ENCODE results near the gene AKAP5. TPM values are rescaled to one million over a fixed set of nuclear protein-coding genes. Genes with fewer than 3 reads are reported as not detected.
A peak's percentile ranks its signal among the peaks of the same experiment; 100 is the strongest.

AKAP5 gene
- total RNA-seq, 2 donors from 2014 or later: 1.4 to 1.8 TPM

DNA sequence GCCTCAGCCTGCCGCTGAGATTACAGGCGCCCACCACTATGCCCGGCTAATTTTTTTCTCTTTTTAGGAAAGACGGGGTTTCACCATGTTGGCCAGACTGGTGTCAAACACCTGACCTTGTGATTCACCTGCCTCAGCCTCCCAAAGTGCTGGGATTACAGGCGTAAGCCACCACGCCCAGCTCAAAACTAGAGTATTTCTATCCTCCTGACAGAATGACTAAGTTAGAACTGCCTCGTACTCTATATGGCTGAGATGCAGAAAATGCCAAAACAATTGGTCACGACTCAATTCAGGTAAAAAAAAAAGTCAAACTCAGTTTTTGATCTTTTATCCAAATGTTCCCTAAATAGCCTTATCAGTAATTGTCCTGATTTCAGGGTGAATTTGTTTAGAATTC lies 11.1 kb downstream of the AKAP5 start:
- Mint-ChIP-seq H3K9me3 (no peaks in the 10 kb centered on the region), H3K36me3 (peaks cover 0 to 4% of the 10 kb centered on the region in 2 donors), H3K27ac (no peak overlapping the region)
- no peak for DNase-seq (ENCODE audit: low spot score in 2 of 2)
- ATAC-seq: peak; percentile 65 to 85

DNA sequence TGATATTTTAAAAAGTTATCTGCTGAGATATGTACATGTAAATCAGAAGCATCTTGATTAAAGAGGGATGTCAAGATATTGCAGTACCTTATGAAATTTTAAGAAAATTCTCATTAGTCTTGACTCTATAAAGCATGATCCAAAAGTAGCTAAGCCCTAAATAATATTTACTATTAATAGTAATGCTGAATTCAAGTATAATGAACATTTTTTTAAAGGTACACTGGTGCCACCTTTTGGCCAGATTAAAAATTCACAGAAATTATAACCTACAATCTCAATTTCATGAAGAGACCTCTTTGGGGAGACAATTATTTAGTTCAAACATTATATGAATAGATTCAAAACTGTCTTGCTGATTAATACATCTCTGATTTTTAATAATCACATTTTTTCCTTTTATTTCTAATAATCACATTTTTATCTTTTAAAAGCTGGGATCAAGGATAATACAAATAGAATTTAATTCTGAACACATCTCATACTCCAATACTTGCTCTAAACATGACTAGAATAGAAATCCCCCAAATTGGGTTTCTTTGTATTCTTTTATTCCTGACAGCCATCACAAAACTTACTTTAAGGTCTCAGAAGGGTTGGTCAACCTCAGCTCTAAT lies 13.4 kb downstream of the AKAP5 start:
- no peak overlapping the region for H3K27ac Mint-ChIP-seq
- H3K9me3 Mint-ChIP-seq: no peaks in the 10 kb centered on the region
- ATAC-seq (no peak), DNase-seq (ENCODE audit: low spot score in 2 of 2) (no peak)
- H3K36me3 Mint-ChIP-seq: peaks cover 0 to 4% of the 10 kb centered on the region in 2 donors

DNA sequence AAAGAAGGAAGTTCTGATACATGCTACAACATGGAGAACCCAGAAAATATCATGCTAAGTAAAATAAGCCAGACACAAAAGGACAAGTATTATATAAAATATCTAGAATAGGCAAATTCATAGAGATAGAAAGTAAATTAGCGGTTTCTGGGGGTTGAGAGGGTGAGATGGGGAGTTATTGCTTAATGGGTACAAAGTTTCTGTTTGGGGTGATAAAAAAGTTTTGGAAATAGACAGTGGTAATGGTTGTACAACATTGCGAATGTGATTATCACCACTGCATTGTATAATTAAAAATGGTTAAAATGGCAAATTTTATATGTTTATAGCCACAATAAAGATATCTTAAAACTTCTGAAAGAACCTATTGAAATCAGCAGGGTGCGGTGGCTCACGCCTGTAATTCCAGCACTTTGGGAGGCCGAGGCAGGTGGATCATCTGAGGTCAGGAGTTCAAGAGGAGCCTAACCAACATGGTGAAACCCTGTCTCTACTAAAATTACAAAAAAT lies 23.3 kb downstream of the AKAP5 start:
- Mint-ChIP-seq H3K9me3 (no peaks in the 10 kb centered on the region), H3K36me3 (peaks cover 5 to 22% of the 10 kb centered on the region in 2 donors), H3K27ac (no peak overlapping the region)
- ATAC-seq: no peak
- no peak for DNase-seq (ENCODE audit: low spot score in 2 of 2)

DNA sequence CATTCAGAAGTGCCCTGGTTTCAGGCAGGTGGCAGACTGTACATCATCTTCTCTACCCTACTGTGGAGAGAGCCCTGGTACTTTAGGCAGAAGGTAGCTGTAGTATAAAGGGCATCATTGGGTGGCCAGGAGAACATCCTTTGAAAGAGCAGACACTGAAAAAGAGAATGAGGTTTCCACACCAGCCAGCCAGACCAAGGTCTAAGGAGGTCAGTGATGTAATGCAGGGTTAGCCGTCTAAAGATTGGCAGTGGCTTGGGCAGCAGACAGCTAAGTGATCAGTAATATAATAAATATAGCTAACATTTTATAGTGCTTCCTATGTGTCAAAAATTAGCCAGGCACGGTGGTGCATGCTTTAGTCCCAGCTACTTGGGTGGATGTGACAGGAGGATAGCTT lies 26.3 kb downstream of the AKAP5 start:
- no peak for DNase-seq (ENCODE audit: low spot score in 2 of 2)
- Mint-ChIP-seq H3K36me3 (peaks cover 5 to 30% of the 10 kb centered on the region in 2 donors), H3K27ac (no peak overlapping the region), H3K9me3 (no peaks in the 10 kb centered on the region)
- no peak for ATAC-seq

DNA sequence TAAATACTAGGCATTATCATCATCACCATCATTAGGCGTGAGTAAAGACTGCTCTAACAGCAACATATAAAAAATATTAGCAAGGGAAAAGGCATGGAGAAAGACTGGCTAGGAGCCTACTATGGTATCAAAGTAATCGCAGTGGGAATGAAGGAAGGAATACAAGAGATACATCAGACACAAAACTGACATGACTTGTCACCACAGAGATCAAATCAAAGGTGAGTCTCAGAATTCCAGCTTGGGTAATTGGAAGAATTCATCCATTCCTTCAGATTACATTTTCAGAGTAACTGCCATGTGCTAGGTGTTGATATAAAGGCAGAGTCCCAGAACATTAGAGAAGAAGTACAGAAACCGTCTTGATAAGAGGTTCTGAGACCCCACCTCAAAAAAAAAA lies 28.2 kb downstream of the AKAP5 start:
- Mint-ChIP-seq H3K27ac (peak overlapping the region; percentile 24 to 53), H3K9me3 (no peaks in the 10 kb centered on the region), H3K36me3 (peaks cover under 1 to 34% of the 10 kb centered on the region in 2 donors)
- no peak for DNase-seq (ENCODE audit: low spot score in 2 of 2)
- ATAC-seq: no peak

DNA sequence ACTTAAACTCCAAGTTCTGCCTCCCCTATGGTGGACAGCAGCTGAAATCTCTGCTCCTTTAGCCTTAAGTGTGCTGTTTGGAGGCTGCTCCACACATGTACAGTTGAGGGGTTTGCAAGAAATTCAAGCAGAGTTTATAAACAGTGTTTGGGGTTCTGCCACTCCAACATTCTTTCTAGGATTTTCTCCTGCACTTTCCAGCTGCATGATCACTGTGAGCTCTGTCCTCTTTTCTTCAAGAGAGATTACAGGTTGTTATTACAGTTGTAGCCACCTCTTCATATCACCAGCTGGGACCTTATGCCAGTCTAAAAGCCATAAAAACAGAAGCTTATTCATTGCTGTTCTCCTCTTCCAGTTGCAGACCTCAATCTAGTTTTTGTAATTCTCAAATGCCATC lies 30.0 kb downstream of the AKAP5 start:
- H3K36me3 Mint-ChIP-seq: peaks cover 5 to 40% of the 10 kb centered on the region in 2 donors
- DNase-seq (ENCODE audit: low spot score in 2 of 2) (no peak), ATAC-seq (no peak)
- peak overlapping the region; percentile 19 to 39 for H3K27ac Mint-ChIP-seq
- no peaks in the 10 kb centered on the region for H3K9me3 Mint-ChIP-seq

DNA sequence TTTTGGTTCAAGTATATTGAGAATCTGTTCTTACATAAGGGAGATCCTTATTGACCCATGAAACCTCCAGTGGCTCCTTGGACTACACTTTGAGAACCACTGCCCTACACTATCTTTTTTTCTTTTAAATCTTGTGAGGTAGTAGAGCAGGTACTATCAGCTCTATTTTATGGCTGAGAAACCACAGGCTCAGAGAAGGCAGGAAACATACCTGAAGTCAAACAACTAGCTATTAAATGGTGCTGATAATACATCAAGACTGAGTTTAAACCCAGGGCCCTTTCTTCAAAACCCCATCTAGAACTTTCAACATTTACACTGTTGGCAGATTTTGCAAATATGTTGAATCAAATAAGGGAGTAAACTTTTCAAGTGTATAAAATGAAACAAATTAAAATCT lies 31.5 kb downstream of the AKAP5 start:
- H3K9me3 Mint-ChIP-seq: no peaks in the 10 kb centered on the region
- no peak for DNase-seq (ENCODE audit: low spot score in 2 of 2)
- no peak for ATAC-seq
- H3K27ac Mint-ChIP-seq: no peak overlapping the region
- H3K36me3 Mint-ChIP-seq: peaks cover 12 to 48% of the 10 kb centered on the region in 2 donors

DNA sequence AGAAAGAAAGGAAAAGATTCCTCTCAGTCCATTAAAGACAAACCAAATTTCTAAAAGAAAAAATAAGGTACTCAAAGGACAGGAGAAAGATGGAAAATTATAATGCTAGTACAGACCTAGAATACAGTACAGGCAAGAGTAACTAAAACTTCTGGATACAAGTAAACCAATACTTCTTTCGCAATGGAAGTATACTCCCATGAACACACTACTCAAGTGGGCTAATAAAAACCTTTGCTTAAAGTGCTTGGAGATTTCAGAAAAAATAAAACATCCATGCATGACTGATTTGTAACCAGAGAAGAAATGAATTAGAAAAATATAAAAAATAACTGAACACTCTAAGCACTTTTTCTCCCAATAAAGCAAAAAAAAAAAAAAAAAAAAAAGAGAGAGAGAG lies 34.8 kb downstream of the AKAP5 start:
- ATAC-seq (no peak), DNase-seq (ENCODE audit: low spot score in 2 of 2) (no peak)
- H3K36me3 Mint-ChIP-seq: peaks cover 27 to 50% of the 10 kb centered on the region in 2 donors
- no peaks in the 10 kb centered on the region for H3K9me3 Mint-ChIP-seq
- H3K27ac Mint-ChIP-seq: peak overlapping the region; percentile 89 to 98

DNA sequence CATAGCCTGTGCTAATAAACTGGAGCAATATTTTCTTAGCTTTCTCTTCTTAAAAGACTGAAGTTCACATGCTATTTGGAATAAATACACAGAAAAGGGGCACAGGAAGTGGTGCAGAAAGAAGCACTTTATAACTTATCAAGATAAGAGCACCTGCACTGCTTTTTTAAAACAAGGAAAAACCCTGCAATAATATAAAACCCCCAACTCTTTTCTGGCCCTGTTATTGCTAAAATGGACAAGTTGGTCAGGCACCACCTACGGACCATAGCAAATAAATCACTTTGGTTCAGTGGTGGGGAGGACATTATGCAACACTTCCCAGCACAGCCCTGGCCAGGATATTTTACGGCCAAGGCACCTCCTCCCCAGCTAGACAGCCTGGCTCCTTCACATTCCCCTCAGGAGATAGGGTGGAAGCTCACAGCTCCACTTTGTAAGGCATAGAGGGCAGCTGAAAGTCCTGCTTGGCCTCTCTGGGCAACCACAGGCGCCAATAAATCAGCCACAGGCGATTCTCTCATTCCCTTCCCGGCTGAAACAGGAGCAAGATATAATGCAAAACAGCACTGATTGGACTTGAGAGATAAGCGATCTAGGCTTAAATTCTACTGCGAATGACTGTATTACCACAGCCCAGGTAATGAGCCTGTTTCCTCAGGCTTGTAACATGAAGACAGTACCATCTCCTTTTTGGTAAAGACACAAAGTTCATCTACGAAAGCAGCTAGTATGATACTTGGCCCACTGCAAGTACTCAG lies 36.3 kb downstream of the AKAP5 start:
- Mint-ChIP-seq H3K27ac (peak overlapping the region; percentile 89 to 98), H3K9me3 (no peaks in the 10 kb centered on the region), H3K36me3 (peaks cover 36 to 56% of the 10 kb centered on the region in 2 donors)
- DNase-seq (ENCODE audit: low spot score in 2 of 2) (no peak), ATAC-seq (no peak)

DNA sequence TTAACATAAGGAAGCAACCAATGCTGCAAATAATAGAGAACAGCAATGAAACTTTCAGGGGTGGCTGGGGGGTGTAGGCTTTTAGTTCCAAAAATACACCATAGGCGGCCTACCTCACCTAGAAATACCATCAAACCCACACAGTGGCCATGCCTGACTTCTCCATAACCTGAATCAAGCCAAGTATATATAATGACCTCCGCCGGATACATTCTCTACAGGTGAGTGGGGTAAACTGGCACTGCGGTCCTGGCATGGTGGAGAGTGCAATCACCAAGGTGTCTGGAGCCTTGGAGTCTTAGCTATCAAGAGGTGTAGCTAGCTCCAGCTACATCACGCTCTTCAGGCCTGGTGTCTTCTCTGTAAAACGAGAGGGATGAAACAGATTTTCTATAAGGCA lies 37.2 kb downstream of the AKAP5 start:
- Mint-ChIP-seq H3K27ac (peak overlapping the region; percentile 89 to 98), H3K36me3 (peaks cover 36 to 50% of the 10 kb centered on the region in 2 donors), H3K9me3 (no peaks in the 10 kb centered on the region)
- DNase-seq (ENCODE audit: low spot score in 2 of 2) (peak in 1 of 2 donors; percentile 20), ATAC-seq (no peak)

DNA sequence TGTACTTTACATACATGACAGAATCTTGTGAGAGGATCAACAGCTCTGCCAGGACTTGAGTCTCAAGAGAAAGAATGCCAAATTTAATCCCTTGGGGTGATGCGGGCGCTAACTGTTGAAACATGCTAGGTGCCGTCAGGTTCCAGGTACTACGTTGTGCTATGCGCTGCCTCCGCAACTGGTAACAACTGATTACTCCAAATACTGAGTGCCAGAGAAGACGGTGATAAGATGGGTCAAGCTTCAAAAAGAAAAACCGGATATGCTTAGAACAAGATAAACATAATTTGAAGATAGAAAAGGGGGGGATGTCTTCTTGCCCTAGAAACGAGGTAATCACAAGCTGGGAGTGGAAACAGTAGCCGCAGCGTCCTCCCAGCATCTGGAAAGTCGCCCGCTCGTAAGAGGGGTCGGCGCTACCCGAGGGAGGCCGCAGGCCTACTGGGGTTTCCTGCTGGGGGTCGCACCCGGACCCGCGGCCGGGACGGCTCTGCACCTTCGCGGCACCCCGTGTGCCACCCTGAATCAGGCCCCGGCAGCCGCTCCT lies 37.7 kb downstream of the AKAP5 start:
- H3K9me3 Mint-ChIP-seq: no peaks in the 10 kb centered on the region
- no peak for ATAC-seq
- peak overlapping the region; percentile 89 to 98 for H3K27ac Mint-ChIP-seq
- peaks cover 36 to 50% of the 10 kb centered on the region in 2 donors for H3K36me3 Mint-ChIP-seq
- DNase-seq (ENCODE audit: low spot score in 2 of 2): peak in 1 of 2 donors; percentile 22

DNA sequence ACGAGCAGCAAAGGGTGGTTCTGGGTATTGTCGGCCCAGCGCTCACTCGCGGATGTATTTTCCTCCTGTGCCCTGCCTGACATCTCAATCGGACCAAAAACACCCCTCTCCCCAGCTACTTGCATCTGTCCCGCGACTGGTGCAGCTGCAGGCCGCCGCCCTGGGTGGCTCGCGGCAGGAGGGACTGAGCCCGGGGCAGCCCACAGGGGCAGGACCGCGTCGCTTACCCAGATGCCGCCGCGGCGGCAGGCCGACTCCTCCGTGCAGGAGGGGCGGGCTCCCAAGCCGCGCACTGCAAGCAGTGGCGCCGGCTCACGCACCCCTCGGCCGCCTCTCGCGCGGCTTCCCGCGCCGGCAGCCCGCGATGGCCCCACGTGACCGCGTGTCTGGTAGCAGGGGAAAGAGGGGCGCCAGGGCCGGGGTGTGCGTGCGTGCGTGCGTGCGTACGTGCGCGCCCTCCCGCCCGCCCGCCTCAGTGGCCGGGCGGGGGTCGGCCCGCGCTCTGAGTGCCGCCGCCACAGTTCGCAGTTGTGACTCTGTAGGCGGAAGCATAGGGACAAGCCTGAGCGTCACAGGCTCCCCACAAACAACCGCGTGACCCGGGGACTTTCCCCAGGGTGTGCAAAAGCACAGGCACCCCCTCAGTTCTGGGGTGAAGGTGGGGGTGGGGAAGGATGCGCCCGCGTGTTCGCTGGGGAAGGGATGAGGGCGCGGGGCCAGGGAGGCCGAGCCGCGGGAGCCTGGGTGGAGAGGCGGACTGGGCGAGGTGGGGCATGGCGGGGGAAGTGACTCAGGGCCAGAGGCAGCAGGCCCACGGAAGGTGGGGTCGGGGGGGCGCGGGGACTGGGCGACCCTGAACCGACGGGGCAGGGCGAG lies 38.4 kb downstream of the AKAP5 start, which contains the start of gene ZBTB25:
Gene ZBTB25 (minus strand): TSS at position 405 of the 876 bp plus-strand sequence. CDS start 13,305 bp downstream, outside the sequence.
- ATAC-seq: peak; percentile 71 to 77
- peaks cover 36 to 50% of the 10 kb centered on the region in 2 donors for H3K36me3 Mint-ChIP-seq
- H3K27ac Mint-ChIP-seq: peak within 1 kb of the TSS; percentile 89 to 100
- peak; percentile 93 to 94 for DNase-seq (ENCODE audit: low spot score in 2 of 2)
- no peaks in the 10 kb centered on the region for H3K9me3 Mint-ChIP-seq

DNA sequence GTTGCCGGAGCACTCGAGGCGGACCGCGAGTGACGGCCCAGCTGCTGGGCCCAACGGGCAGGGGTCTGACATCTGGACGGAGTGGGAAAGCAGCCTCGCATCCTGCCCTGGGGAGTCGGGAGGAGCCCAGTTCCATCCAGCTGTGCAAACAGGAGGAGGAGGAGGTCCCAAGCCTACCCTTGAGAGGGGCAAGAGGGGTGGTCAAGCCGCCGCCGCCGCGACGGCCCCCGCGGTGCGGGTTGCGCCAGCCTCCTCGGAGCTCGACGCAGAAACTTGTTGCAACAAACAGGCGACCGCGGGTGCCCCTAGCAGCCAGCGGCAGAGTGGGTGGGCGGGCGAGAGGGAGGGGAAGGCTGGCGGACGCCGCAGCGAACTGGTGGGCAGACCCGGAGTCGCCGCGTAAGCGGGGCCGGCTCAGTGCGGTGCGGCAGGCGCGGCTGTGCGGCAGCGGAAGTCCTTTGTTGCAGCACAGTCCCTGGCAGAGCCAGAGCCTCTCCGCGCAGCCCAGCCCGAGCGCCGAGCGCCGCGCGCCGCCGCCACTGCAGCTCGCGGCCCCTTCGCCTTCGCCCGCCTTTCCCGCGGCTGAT lies 39.1 kb downstream of the AKAP5 start, which contains the start of gene ZBTB1:
Gene ZBTB1 (plus strand): TSS at position 461 of the 587 bp plus-strand sequence. CDS start 16,735 bp downstream, outside the sequence.
- peaks cover 36 to 49% of the 10 kb centered on the region in 2 donors for H3K36me3 Mint-ChIP-seq

DNA sequence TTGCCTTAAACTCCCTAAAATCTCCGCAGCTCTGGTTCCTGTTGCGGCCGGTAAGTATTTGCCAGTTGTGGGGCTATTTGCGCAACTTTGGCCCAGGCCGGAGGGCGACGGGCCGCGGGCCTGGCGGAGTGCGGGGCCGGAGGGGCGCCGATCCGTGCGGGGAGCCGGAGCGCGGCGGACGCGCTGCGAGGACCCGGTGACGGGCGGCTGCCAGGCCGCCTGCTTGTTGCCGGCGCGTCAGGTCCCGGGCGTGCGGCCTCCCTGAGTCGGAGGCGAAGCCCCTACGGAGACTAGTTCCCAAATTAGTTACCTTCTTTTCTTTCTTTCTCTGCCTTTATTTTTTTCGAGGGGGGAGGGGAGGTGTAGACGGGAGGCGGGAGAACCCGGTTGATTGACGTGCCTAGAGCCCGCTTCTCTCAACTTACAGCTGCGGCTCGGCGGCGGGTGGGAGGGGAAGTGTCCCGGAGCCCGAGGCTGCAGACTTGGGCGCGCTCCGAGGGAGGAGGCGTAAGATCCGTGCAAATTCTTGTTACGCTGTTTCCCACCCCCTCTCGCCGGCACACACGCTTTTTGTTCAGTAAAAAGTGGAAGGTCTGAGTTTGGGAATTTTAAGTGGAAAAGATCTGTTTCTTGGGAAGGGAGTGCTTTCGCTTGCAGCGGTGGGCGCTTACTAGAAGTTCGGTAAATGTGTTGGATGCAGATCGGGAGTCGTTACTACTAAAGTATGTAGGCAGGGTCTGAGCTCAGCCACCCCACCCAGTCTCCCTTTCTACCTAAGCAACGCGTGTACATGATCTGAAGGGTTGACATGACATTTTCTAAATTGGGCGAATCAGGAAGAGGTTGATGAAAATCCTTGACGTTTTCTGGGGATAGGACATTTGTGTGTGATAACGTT lies 39.8 kb downstream of the AKAP5 start:
- no peaks in the 10 kb centered on the region for H3K9me3 Mint-ChIP-seq
- DNase-seq (ENCODE audit: low spot score in 2 of 2): peak; percentile 76 to 77
- peak overlapping the region; percentile 89 to 97 for H3K27ac Mint-ChIP-seq
- peaks cover 31 to 41% of the 10 kb centered on the region in 2 donors for H3K36me3 Mint-ChIP-seq
- peak; percentile 21 to 33 for ATAC-seq

More for the DNA sequence above, 39.1 kb downstream of the AKAP5 start, which contains the start of gene ZBTB1:
- peak; percentile 79 to 89 for DNase-seq (ENCODE audit: low spot score in 2 of 2)
- Mint-ChIP-seq H3K27ac (peak within 1 kb of the TSS; percentile 89 to 100), H3K9me3 (no peaks in the 10 kb centered on the region)
- peak; percentile 55 to 58 for ATAC-seq

DNA sequence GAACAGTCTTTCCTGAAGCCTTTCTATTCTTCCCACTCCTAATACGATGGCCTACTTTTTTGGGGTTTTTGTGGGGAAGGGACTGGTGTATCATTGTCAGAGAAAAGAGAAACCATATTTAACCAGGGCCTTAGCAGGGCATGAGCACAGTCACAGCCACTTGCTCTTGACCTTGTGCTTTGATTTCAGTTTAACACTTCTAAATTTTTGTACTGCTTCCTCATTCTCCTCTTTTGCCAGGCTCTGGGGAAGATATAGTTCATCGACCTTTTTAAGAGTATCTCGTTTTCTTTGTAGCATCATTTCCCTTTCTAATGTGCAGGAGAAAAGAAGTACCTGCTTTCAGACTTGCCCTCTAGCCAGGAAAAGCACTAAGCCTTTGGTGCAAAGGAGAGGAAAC lies 41.4 kb downstream of the AKAP5 start:
- H3K27ac Mint-ChIP-seq: peak overlapping the region; percentile 89 to 97
- peaks cover 25 to 33% of the 10 kb centered on the region in 2 donors for H3K36me3 Mint-ChIP-seq
- ATAC-seq: no peak
- no peaks in the 10 kb centered on the region for H3K9me3 Mint-ChIP-seq
- no peak for DNase-seq (ENCODE audit: low spot score in 2 of 2)
